HepG2 (cell line): ENCODE results near the gene SCYGR4. TPM values are rescaled to one million over a fixed set of nuclear protein-coding genes. Genes with fewer than 3 reads are reported as not detected.

Experiments
- CEBPG ChIP-seq: IDR thresholded peaks from 2 replicates; pipeline ENCODE4 v1.6.1; 2016
- FOXO4 ChIP-seq: sonication (generic); formaldehyde crosslinking; conservative IDR thresholded peaks from 2 replicates; pipeline ENCODE4 v1.8.1; 2023; ENCODE audit warnings: missing genetic modification reagents
- HMGXB4 ChIP-seq, 2 experiments: sonication (generic) in 1 of 2; formaldehyde crosslinking in 1 of 2; IDR thresholded peaks; 2 replicates each; pipeline versions ENCODE4 v1.4.0 to v1.6.1; 2018 to 2020; ENCODE audit warnings: missing genetic modification reagents in 2 of 2, borderline replicate concordance in 1 of 2, low read depth in 1 of 2, mild to moderate bottlenecking in 1 of 2, missing biosample characterization in 1 of 2
- HOXA5 ChIP-seq: sonication (generic); formaldehyde crosslinking; IDR thresholded peaks from 2 replicates; pipeline ENCODE4 v1.4.0; 2020; ENCODE audit warnings: missing genetic modification reagents
- MED1 ChIP-seq: sonication (generic); formaldehyde crosslinking; IDR thresholded peaks from 2 replicates; pipeline ENCODE4 v1.4.0; 2020; ENCODE audit warnings: missing genetic modification reagents
- PCBP1 ChIP-seq: fragments of 200-400 bp; formaldehyde crosslinking; IDR thresholded peaks from 2 replicates; pipeline ENCODE4 v1.6.1; 2017; ENCODE audit warnings: mild to moderate bottlenecking, low read depth, low read length, borderline replicate concordance
- PHF5A ChIP-seq: IDR thresholded peaks from one replicate; pipeline ENCODE4 v1.6.1; 2018; ENCODE audit warnings: low read depth, missing genetic modification reagents; ENCODE audit not compliant: unreplicated experiment
- RARG ChIP-seq: sonication (generic); formaldehyde crosslinking; IDR thresholded peaks from 2 replicates; pipeline ENCODE4 v1.4.0; 2020; ENCODE audit warnings: low read depth, mild to moderate bottlenecking, missing genetic modification reagents
- SRF ChIP-seq: IDR thresholded peaks from 2 replicates; pipeline ENCODE4 v1.6.1; 2011; ENCODE audit warnings: mild to moderate bottlenecking, low read depth, low read length, moderate library complexity
- TBX3 ChIP-seq: fragments of 450-650 bp; IDR thresholded peaks from 2 replicates; pipeline ENCODE4 v1.6.1; 2017; ENCODE audit warnings: antibody characterized with exemption, mild to moderate bottlenecking, inconsistent platforms, borderline replicate concordance
- ZNF142 ChIP-seq: sonication (generic); formaldehyde crosslinking; IDR thresholded peaks from 2 replicates; pipeline ENCODE4 v1.4.0; 2020; ENCODE audit warnings: missing genetic modification reagents
- ZNF280D ChIP-seq: sonication (generic); formaldehyde crosslinking; IDR thresholded peaks from 2 replicates; pipeline ENCODE4 v1.5.1; 2020; ENCODE audit warnings: mild to moderate bottlenecking, missing genetic modification reagents
- ZNF383 ChIP-seq: sonication (generic); formaldehyde crosslinking; IDR thresholded peaks from 2 replicates; pipeline ENCODE4 v1.4.0; 2020; ENCODE audit warnings: missing genetic modification reagents, mild to moderate bottlenecking, borderline replicate concordance
- ZNF740 ChIP-seq: sonication (generic); formaldehyde crosslinking; IDR thresholded peaks from 2 replicates; pipeline ENCODE4 v1.4.0; 2020; ENCODE audit warnings: missing genetic modification reagents
- ZNF768 ChIP-seq: sonication (generic); formaldehyde crosslinking; IDR thresholded peaks from 2 replicates; pipeline ENCODE4 v1.4.0; 2020; ENCODE audit warnings: missing genetic modification reagents
- ZSCAN20 ChIP-seq: sonication (generic); formaldehyde crosslinking; IDR thresholded peaks from 2 replicates; pipeline ENCODE4 v1.4.0; 2020; ENCODE audit warnings: missing genetic modification reagents, mild to moderate bottlenecking, borderline replicate concordance
- polyA plus RNA-seq, 8 experiments: library from polyadenylated mRNA; depleted of rRNA in 3 of 8; stranded (reverse) in 7 of 8; unstranded in 1 of 8; fragments of >200 nt; fragmentation: Illumina TruSeq in 4 of 8; extraction: Trizol in 4 of 8; gene quantifications; 2 replicates each; pipeline versions ENCODE4 v1.2.1 to v1.2.3, GENCODE V29; 2011 to 2016; ENCODE audit warnings: low read depth in 4 of 8, missing spikeins in 1 of 8, mixed read lengths in 1 of 8; ENCODE audit not compliant: insufficient read depth in 1 of 8
- total RNA-seq, 5 experiments: library from RNA; depleted of rRNA; stranded (reverse); fragments of >200 nt; fragmentation: Illumina TruSeq; extraction: Trizol; gene quantifications; 2 replicates each; pipeline ENCODE4 v1.2.3, GENCODE V29; 2016; ENCODE audit warnings: low read depth in 1 of 5

SCYGR4 gene
- total and polyA plus RNA-seq, 2 of the 13 experiments (the other 11 are each of a cell fraction or from before 2014, with no cell fraction given): not detected

GRCh38 chr2:227643990-227644551 is 26.8 kb downstream of the SCYGR4 start (continued):
- TF ChIP-seq ZNF142 (no peak), RARG (CRISPR knock-in tag) (no peak), CEBPG (CRISPR knock-in tag) (peak; percentile 64), FOXO4 (CRISPR knock-in tag) (no peak), ZNF280D (no peak), TBX3 (peak; percentile 96), ZSCAN20 (no peak), ZNF768 (peak; percentile 22; the same call in 1 of the 2 replicates), PCBP1 (no peak), HOXA5 (CRISPR knock-in tag) (no peak), ZNF740 (CRISPR knock-in tag) (no peak), SRF (no peak), HMGXB4 (CRISPR knock-in tag; IDR thresholded peaks at IDR 0.05; ENCODE audit: borderline replicate concordance in 1 of 2, low read depth in 1 of 2) (peak in 1 of 2 experiments; percentile 56; a peak in 1 of 4 replicates), MED1 (CRISPR knock-in tag) (peak; percentile 83), PHF5A (CRISPR knock-in tag) (no peak), ZNF383 (CRISPR knock-in tag) (no peak)
